IMR-90 (cell line): ENCODE results near the gene OBI1. TPM values are rescaled to one million over a fixed set of nuclear protein-coding genes. Genes with fewer than 3 reads are reported as not detected.

Source experiments
- ATAC-seq: fragments of 200-7000 bp; cut with Tn5 transposase; 2 replicates; pipeline ENCODE4 v1.9.1; 2020; ENCODE audit warnings: low read depth, mild to moderate bottlenecking, moderate library complexity
- BruUV-seq: library from RNA; stranded (reverse); fragments of 400-500 nt; replicated peaks from 2 replicates; lab custom pipeline; 2021; lab: Mats Ljungman, UMichigan
- CTCF ChIA-PET: fragments of 300-600 bp; formaldehyde crosslinking; extraction: SDS; loops from one replicate; lab custom pipeline; 2021; ENCODE audit warnings: antibody characterized with exemption; lab: Yijun Ruan, JAX
- POLR2A ChIA-PET: fragments of 300-600 bp; sonication (Branson Sonifier 250); formaldehyde crosslinking; loops from one replicate; lab custom pipeline; 2022; ENCODE audit warnings: antibody characterized with exemption; ENCODE audit not compliant: unreplicated experiment; lab: Charles Lee
- DNase-seq: peaks from one replicate; pipeline ENCODE4 v3.0.0; 2013
- H2AFZ ChIP-seq: replicated peaks from 2 replicates; pipeline ENCODE3; 2013; ENCODE audit warnings: low read length, mild to moderate bottlenecking; ENCODE audit not compliant: poor library complexity
- H2AK5ac ChIP-seq: 2 replicates; pipeline ENCODE4 v1.6.1; 2013; ENCODE audit warnings: low read depth, low read length, inconsistent platforms
- H2AK9ac ChIP-seq: replicated peaks from 2 replicates; pipeline ENCODE3; 2013; ENCODE audit warnings: mild to moderate bottlenecking, low read depth, low read length, moderate library complexity; ENCODE audit not compliant: poor library complexity
- H2BK120ac ChIP-seq: 2 replicates; pipeline ENCODE4 v1.6.1; 2013; ENCODE audit warnings: low read depth, low read length, inconsistent platforms
- H2BK15ac ChIP-seq: 3 replicates; pipeline ENCODE4 v1.6.1; 2013; ENCODE audit warnings: low read depth, low read length, inconsistent platforms
- H2BK20ac ChIP-seq: 2 replicates; pipeline ENCODE4 v1.6.1; 2013; ENCODE audit warnings: low read depth, mild to moderate bottlenecking, inconsistent platforms, low read length, moderate library complexity
- H2BK5ac ChIP-seq: 2 replicates; pipeline ENCODE4 v1.6.1; 2013; ENCODE audit warnings: mild to moderate bottlenecking, low read depth, low read length, inconsistent platforms; ENCODE audit not compliant: poor library complexity, severe bottlenecking
- H3K14ac ChIP-seq: replicated peaks from 2 replicates; pipeline ENCODE4 v1.6.1; 2013; ENCODE audit warnings: low read depth, low read length, inconsistent platforms
- H3K18ac ChIP-seq: 2 replicates; pipeline ENCODE4 v1.6.1; 2013; ENCODE audit warnings: low read depth, low read length, control low read depth
- H3K23ac ChIP-seq: 2 replicates; pipeline ENCODE4 v1.6.1; 2013; ENCODE audit warnings: low read depth, low read length, inconsistent platforms
- H3K27ac ChIP-seq: 2 replicates; pipeline ENCODE4 v1.5.1; 2013; ENCODE audit warnings: mild to moderate bottlenecking, control low read depth, low read length; ENCODE audit not compliant: insufficient read depth
- H3K27me3 ChIP-seq: 2 replicates; pipeline ENCODE4 v1.6.1; 2013; ENCODE audit warnings: low read length; ENCODE audit not compliant: control insufficient read depth, insufficient read depth
- H3K36me3 ChIP-seq: 2 replicates; pipeline ENCODE4 v1.6.1; 2013; ENCODE audit warnings: low read length, mixed read lengths; ENCODE audit not compliant: control insufficient read depth, insufficient read depth
- H3K4ac ChIP-seq: 2 replicates; pipeline ENCODE4 v1.6.1; 2013; ENCODE audit warnings: low read depth, low read length, inconsistent platforms
- H3K4me1 ChIP-seq: 2 replicates; pipeline ENCODE4 v1.6.1; 2013; ENCODE audit warnings: low read length, mixed read lengths; ENCODE audit not compliant: control insufficient read depth, insufficient read depth
- H3K4me2 ChIP-seq: 2 replicates; pipeline ENCODE4 v1.6.1; 2013; ENCODE audit warnings: low read depth, mild to moderate bottlenecking, control low read depth, low read length, moderate library complexity
- H3K4me3 ChIP-seq: 2 replicates; pipeline ENCODE4 v1.5.1; 2013; ENCODE audit warnings: low read depth, mild to moderate bottlenecking, control low read depth, low read length, moderate library complexity; ENCODE audit not compliant: insufficient read depth
- H3K56ac ChIP-seq: 2 replicates; pipeline ENCODE4 v1.6.1; 2013; ENCODE audit warnings: low read length, inconsistent platforms; ENCODE audit not compliant: insufficient read depth; ENCODE audit errors: extremely low read depth
- H3K79me1 ChIP-seq, 2 experiments: 2 replicates each; pipeline ENCODE4 v1.6.1; 2013; ENCODE audit warnings: low read length in 2 of 2, inconsistent platforms in 1 of 2, low read depth in 1 of 2
- H3K9ac ChIP-seq: 2 replicates; pipeline ENCODE4 v1.6.1; 2013; ENCODE audit warnings: low read depth, low read length, control low read depth
- H3K9me1 ChIP-seq: 2 replicates; pipeline ENCODE4 v1.6.1; 2013; ENCODE audit warnings: low read length, inconsistent platforms; ENCODE audit not compliant: insufficient read depth
- H3K9me3 ChIP-seq: 2 replicates; pipeline ENCODE4 v1.6.1; 2013; ENCODE audit warnings: low read length; ENCODE audit not compliant: control insufficient read depth, insufficient read depth
- H4K20me1 ChIP-seq: 2 replicates; pipeline ENCODE4 v1.6.1; 2013; ENCODE audit warnings: low read length, inconsistent platforms; ENCODE audit not compliant: insufficient read depth
- H4K5ac ChIP-seq: 2 replicates; pipeline ENCODE4 v1.6.1; 2013; ENCODE audit warnings: mild to moderate bottlenecking, low read depth, low read length, control low read depth
- H4K8ac ChIP-seq, 2 experiments: 2 replicates each; pipeline ENCODE4 v1.6.1; 2013; ENCODE audit warnings: low read depth in 2 of 2, low read length in 2 of 2, control low read depth in 1 of 2, inconsistent platforms in 1 of 2
- H4K91ac ChIP-seq: 2 replicates; pipeline ENCODE4 v1.6.1; 2013; ENCODE audit warnings: low read depth, low read length, inconsistent platforms; ENCODE audit not compliant: insufficient read depth
- BHLHE40 ChIP-seq: fragments of 150-350 bp; IDR thresholded peaks from 2 replicates; pipeline ENCODE4 v1.6.1; 2016; ENCODE audit warnings: mild to moderate bottlenecking, low read depth, low read length
- CHD1 ChIP-seq: IDR thresholded peaks from 2 replicates; pipeline ENCODE4 v1.6.1; 2012; ENCODE audit warnings: low read depth, low read length, improper control_type of control experiment
- MAZ ChIP-seq: IDR thresholded peaks from 2 replicates; pipeline ENCODE4 v1.6.1; 2012; ENCODE audit warnings: low read depth, mild to moderate bottlenecking, low read length, improper control_type of control experiment, moderate library complexity, borderline replicate concordance
- POLR2A ChIP-seq: IDR thresholded peaks from 2 replicates; pipeline ENCODE4 v1.6.1; 2012; ENCODE audit warnings: mild to moderate bottlenecking, low read depth, low read length
- RAD21 ChIP-seq: IDR thresholded peaks from 2 replicates; pipeline ENCODE4 v1.6.1; 2012; ENCODE audit warnings: low read length, improper control_type of control experiment
- RCOR1 ChIP-seq: IDR thresholded peaks from 2 replicates; pipeline ENCODE4 v1.6.1; 2012; ENCODE audit warnings: mild to moderate bottlenecking, low read length, improper control_type of control experiment; ENCODE audit not compliant: insufficient replicate concordance
- SMC3 ChIP-seq: fragments of 150-350 bp; IDR thresholded peaks from 2 replicates; pipeline ENCODE4 v1.6.1; 2016; ENCODE audit warnings: low read depth, mild to moderate bottlenecking, antibody characterized with exemption, low read length, moderate library complexity
- WGBS, 2 experiments: methylation state at CpG; one replicate each; pipeline versions ENCODE4 v1.1.5 to v1.1.7; 2013; ENCODE audit warnings: missing lambda C conversion rate in 2 of 2; ENCODE audit not compliant: insufficient read length in 1 of 2; ENCODE audit errors: extremely low coverage in 2 of 2; 5-methylcytosine and 5-hydroxymethylcytosine counted together
- dilution Hi-C: fragments of 300-500 bp; cut with HindIII; formaldehyde crosslinking; loops from one replicate; pipeline ENCODE4 v1.14.3; 2018; ENCODE audit warnings: low sequenced_read_pairs; ENCODE audit not compliant: unreplicated experiment
- in situ Hi-C: fragments of 300-500 bp; cut with MboI; formaldehyde crosslinking; loops from 3 replicates; pipeline ENCODE4 v1.14.3; 2019; ENCODE audit warnings: low sequenced_read_pairs, inconsistent platforms, mixed read lengths
- intact Hi-C: fragments of 100-400 bp; cut with micrococcal nuclease; formaldehyde crosslinking; loops from 2 replicates; pipeline ENCODE4 v1.10.0; 2022
- polyA plus RNA-seq, 3 experiments: library from polyadenylated mRNA; depleted of rRNA; stranded (reverse); fragments of >200 nt; gene quantifications; 2 replicates each; pipeline ENCODE4 v1.2.3, GENCODE V29; 2012; ENCODE audit warnings: low replicate concordance in 1 of 3
- total RNA-seq: library from RNA; depleted of rRNA; stranded (reverse); fragments of >200 nt; gene quantifications from 2 replicates; pipeline ENCODE4 v1.2.3, GENCODE V29; 2012

OBI1 gene
- total and polyA plus RNA-seq, 2 of the 4 experiments (the other 2 are of a cell fraction) = 4.4 to 11.8 TPM

- H2BK120ac ChIP-seq = no peak overlapping the region
- no peaks in the 10 kb centered on the region for H4K20me1 ChIP-seq
- no peak overlapping the region for H3K18ac ChIP-seq
- TF ChIP-seq RCOR1 (no peak), RAD21 (no peak), MAZ (no peak), POLR2A (no peak), SMC3 (no peak), BHLHE40 (no peak), CHD1 (no peak)
- H3K9me3 ChIP-seq = no peaks in the 10 kb centered on the region
- H2BK20ac ChIP-seq = no peak overlapping the region
- no peak overlapping the region for H2BK5ac ChIP-seq
- POLR2A ChIA-PET = interaction anchor here (0.6 kb wide), 1 partner anchor 681 kb away, joined by 3 read pairs; no protein-coding TSS in a partner anchor
- DNase-seq = peak; percentile 31
- no peak overlapping the region for H2AK9ac ChIP-seq
- H3K14ac ChIP-seq = no peak overlapping the region
- WGBS, 2 experiments = no CpG with 5 or more reads among the region's 3 CpGs
- H3K4me2 ChIP-seq = no peak overlapping the region
- H3K79me1 ChIP-seq = no peaks in the 10 kb centered on the region
- no peak overlapping the region for H2AFZ ChIP-seq
- H4K8ac ChIP-seq = no peak overlapping the region
- H3K4me1 ChIP-seq = no peaks in the 10 kb centered on the region
- H3K27me3 ChIP-seq = peaks cover 3% of the 10 kb centered on the region; the same call in 1 of the 2 replicates
- in situ Hi-C loops (no loop called here), dilution Hi-C loops (no loop called here), intact Hi-C loops (no loop called here)
- H2AK5ac ChIP-seq = no peak overlapping the region
- H3K36me3 ChIP-seq = no peaks in the 10 kb centered on the region
- H3K9me1 ChIP-seq = no peaks in the 10 kb centered on the region
- H3K4ac ChIP-seq = no peak overlapping the region
- no peak overlapping the region for H3K56ac ChIP-seq
- no peak overlapping the region for H3K9ac ChIP-seq
- H2BK15ac ChIP-seq = no peak overlapping the region
- no TSS peak for BruUV-seq
- CTCF ChIA-PET = no interaction called here
- no peak overlapping the region for H3K23ac ChIP-seq
- no peak overlapping the region for H3K27ac ChIP-seq
- no peak overlapping the region for H4K5ac ChIP-seq
- no peak overlapping the region for H4K91ac ChIP-seq
- no peak overlapping the region for H3K4me3 ChIP-seq
- peak; percentile 21; the same call in 1 of the 2 replicates for ATAC-seq
Measured at GRCh38 chr13:78700121-78700910, 41.4 kb upstream of the OBI1 start.
